ENCODE measurements around the gene LIN28B. TPM values are rescaled to one million over a fixed set of nuclear protein-coding genes. Genes with fewer than 3 reads are reported as not detected.

The LIN28B gene
- total RNA-seq = not detected

DNA sequence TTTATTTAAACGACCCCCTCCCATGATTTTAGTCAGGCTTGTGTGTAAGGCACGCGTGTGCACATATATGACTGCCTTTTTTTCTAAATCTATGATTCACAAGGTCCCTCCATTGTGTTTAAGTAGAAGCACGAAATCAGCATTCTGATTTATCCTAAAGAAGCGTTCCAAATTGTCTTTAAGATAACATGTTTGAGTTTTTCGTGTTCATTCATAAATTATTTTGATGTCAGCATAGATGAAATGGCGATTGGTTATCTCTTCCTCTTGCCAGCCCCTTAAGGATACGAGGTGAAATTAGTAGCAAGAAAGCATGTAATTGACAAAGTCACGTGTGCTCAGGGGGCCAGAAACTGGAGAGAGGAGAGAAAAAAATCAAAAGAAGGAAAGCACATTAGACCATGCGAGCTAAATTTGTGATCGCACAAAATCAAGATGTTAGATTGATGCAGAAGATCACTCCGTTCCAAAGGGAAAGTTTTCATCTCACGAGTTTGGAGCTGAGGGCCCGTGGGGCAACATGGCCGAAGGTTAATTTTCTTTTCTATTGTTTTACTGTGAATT, at the start of gene LIN28B:
Gene LIN28B (plus strand): TSS at position 377 of the 564 bp plus-strand sequence. CDS start 144 bp downstream, at position 521.
- intact Hi-C loops (cut with DNase I; ENCODE audit: low total_unique reads) = no loop called here
- H3K4me3 ChIP-seq (ENCODE audit: low read depth, poor library complexity, severe bottlenecking) = no peak within 1 kb of the TSS
- TF ChIP-seq, protein P1, sequence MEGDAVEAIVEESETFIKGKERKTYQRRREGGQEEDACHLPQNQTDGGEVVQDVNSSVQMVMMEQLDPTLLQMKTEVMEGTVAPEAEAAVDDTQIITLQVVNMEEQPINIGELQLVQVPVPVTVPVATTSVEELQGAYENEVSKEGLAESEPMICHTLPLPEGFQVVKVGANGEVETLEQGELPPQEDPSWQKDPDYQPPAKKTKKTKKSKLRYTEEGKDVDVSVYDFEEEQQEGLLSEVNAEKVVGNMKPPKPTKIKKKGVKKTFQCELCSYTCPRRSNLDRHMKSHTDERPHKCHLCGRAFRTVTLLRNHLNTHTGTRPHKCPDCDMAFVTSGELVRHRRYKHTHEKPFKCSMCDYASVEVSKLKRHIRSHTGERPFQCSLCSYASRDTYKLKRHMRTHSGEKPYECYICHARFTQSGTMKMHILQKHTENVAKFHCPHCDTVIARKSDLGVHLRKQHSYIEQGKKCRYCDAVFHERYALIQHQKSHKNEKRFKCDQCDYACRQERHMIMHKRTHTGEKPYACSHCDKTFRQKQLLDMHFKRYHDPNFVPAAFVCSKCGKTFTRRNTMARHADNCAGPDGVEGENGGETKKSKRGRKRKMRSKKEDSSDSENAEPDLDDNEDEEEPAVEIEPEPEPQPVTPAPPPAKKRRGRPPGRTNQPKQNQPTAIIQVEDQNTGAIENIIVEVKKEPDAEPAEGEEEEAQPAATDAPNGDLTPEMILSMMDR (IDR thresholded peaks at IDR 0.05) = no peak
- TF ChIP-seq POLR2A (IDR thresholded peaks at IDR 0.05) = no peak
- WGBS, 2 donors = 6 to 9% methylated on average over 15 of the region's 15 CpGs
- DNase-seq (ENCODE audit: low spot score in 2 of 2) = no peak

DNA sequence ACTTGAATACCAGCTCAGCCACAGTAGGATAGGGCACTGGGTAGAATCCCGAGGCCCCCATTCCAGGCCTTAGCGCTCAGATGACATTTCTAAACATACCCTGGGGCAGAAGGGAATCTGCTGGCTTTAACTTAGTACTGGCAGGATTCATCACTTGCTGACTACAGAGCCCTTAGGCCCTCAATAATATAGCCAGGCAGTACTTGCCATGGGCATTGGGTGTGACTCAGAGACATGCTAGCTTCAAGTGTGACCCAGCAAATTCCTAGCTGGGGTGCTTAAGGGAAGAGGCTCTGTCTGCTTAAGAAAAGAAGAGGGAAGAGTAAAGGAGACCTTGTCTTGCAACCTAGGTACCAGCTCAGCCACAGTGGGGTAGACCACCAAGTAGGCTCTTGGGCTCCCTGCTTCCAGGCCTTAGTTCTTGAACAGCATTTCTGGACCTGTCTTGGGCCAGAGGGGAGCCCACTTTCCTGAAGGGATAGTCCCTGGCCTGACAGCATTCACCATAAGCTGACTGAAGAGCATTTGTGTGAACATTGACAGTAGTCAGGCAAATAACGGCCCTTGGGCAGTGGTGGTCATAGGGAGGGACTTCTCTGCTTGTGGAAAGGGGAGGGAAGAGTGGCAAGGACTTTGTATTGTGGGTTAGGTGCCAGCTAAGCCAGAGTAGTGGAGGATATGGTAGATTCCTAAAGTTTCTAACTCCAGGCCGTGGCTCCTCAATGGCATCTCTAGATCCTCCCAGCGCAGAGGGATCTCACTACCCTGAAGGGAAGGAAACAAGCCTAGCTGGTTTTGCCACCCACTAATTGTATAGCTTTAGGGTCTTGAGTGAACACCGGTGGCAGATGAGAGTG, 48.6 kb upstream of the LIN28B start:
- DNase-seq (ENCODE audit: low spot score in 2 of 2) = no peak
- TF ChIP-seq, protein P1 (IDR thresholded peaks at IDR 0.05) = no peak
- TF ChIP-seq POLR2A (IDR thresholded peaks at IDR 0.05) = no peak
- 66 to 69% methylated on average over 6 of the region's 6 CpGs for WGBS, 2 donors
- intact Hi-C loops (cut with DNase I; ENCODE audit: low total_unique reads) = no loop called here
- H3K4me3 ChIP-seq (ENCODE audit: low read depth, poor library complexity, severe bottlenecking) = no peak overlapping the region

DNA sequence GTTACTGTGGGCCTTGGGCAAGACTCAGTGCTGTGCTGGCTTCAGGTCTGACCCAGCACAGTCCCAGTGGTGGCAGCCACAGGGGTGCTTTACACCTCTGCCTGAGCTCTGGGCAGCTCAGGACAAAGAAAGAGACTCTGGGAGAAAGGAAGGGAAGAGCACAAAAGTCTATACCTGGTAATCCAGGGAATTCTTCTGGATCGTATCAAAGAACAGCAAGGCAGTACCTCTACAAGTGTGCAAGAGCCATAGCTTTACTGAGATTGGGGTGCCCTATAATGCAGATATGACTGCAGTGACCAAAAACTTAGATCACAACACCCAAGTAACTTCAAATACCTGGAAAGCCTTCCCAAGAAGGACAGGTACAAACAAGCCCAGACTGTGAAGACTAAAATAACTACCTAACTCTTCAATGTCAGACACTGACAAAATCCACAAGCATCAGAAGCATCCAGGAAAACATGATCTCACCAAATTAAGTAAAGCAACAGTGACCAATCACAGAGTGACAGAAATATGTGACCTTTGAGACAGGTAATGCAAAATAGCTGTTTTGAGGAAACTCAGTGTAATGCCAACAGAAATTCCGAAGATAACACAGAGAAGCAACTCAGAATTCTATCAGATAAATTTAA, 47.9 kb upstream of the LIN28B start:
- no peak for TF ChIP-seq POLR2A (IDR thresholded peaks at IDR 0.05)
- TF ChIP-seq, protein P1 (IDR thresholded peaks at IDR 0.05) = no peak
- intact Hi-C loops (cut with DNase I; ENCODE audit: low total_unique reads) = no loop called here
- DNase-seq (ENCODE audit: low spot score in 2 of 2) = no peak
- 67 to 68% methylated on average over 2 of the region's 2 CpGs for WGBS, 2 donors
- no peak overlapping the region for H3K4me3 ChIP-seq (ENCODE audit: low read depth, poor library complexity, severe bottlenecking)

DNA sequence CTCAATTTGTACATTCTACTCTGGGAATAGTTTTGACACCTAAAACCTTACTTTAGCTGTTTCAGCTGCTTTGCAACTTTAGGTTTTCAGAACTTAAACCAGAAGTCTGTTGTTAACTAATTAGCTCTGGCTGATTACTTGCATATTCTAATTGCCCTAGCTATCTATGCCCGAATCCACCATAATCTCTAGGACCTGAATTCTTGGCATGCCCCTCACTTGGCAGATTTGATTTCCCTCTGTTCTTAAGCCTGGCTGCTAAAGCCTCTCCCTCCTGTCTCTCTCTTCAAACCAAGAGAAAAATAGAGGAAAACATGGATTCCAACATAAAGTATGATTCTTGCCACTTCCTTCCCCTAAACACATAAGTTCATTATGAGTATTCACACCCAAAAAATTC, 35.0 kb upstream of the LIN28B start:
- no peak for TF ChIP-seq POLR2A (IDR thresholded peaks at IDR 0.05)
- TF ChIP-seq, protein P1 (IDR thresholded peaks at IDR 0.05) = no peak
- 42 to 54% methylated on average over 1 of the region's 1 CpG for WGBS, 2 donors
- no peak overlapping the region for H3K4me3 ChIP-seq (ENCODE audit: low read depth, poor library complexity, severe bottlenecking)
- no peak for DNase-seq (ENCODE audit: low spot score in 2 of 2)
- intact Hi-C loops (cut with DNase I; ENCODE audit: low total_unique reads) = no loop called here

- no peak overlapping the region for H3K4me3 ChIP-seq (ENCODE audit: low read depth, poor library complexity, severe bottlenecking)
- 72 to 79% methylated on average over 3 of the region's 3 CpGs for WGBS, 2 donors
- DNase-seq (ENCODE audit: low spot score in 2 of 2) = no peak
- intact Hi-C loops (cut with DNase I; ENCODE audit: low total_unique reads) = no loop called here
- TF ChIP-seq POLR2A (IDR thresholded peaks at IDR 0.05) = no peak
- TF ChIP-seq, protein P1 (IDR thresholded peaks at IDR 0.05) = no peak
Observed at GRCh38 chr6:104928141-104928540, 28.8 kb upstream of the LIN28B start.

Data from lower leg skin (tissue), 4 donors.